ENCODE measurements around the gene AACS.
"Not testable (repeated sequence)": the region's sequence is repeated elsewhere in the genome, so short reads cannot be mapped to it uniquely, and the experiment has no call there.

AACS gene

DNA sequence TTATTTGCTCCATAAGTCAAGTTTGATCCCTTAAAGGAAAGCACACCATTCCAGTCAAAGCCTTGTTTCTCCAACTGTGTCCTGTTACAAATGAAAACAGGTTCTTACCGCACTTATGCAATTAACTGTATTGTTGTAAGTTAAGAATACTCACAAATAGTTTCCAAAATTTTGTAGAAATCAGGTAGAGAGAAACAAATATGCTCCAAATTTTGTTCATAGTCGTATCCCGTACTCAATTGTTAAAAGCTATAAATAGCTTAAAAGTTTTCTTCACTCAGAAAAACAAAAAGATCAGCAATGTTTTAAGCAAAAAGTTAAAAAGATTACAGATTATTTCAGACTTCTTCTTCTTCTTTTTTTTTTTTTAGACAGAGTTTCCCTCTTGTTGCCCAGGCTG is 4.0 kb upstream of the AACS start:
- H3K4me1 ChIP-seq (ENCODE audit: insufficient read depth, low read length) = peaks cover 5% of the 10 kb centered on the region
- H3K4me3 ChIP-seq (ENCODE audit: low read depth in 1 of 2, low read length in 2 of 2) = no peak overlapping the region

DNA sequence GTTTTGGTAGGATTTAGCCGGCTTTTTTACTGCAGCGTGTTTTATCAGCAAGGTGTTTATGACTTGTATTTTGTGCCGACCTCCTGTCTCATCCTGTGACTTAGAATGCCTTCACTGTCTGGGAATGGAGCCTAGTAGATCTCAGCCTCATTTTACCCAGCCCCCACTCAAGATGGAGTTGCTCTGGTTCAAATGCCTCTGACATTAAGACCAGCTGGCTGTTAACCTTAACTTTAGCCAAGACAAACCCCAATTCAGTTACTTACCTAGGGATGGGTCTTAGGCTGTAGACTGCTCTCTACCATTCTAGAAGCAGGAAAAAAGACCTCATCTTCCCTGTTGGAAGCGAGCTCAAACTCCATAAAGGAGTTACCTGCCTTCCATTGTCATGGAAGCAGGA is 1.7 kb upstream of the AACS start:
- not testable (repeated sequence) for H3K4me3 ChIP-seq (ENCODE audit: low read depth in 1 of 2, low read length in 2 of 2); H3K9me3 ChIP-seq (ENCODE audit: low read length); H3K4me1 ChIP-seq (ENCODE audit: insufficient read depth, low read length); H3K36me3 ChIP-seq (ENCODE audit: insufficient read depth, low read length); H3K27me3 ChIP-seq (ENCODE audit: control insufficient read depth in 1 of 2, insufficient read depth in 2 of 2, low read length in 2 of 2); H3K27ac ChIP-seq (ENCODE audit: low read depth, low read length); H3K9ac ChIP-seq (ENCODE audit: low read length)

More for the DNA sequence above, 4.0 kb upstream of the AACS start:
- Histone ChIP-seq H3K27ac (ENCODE audit: low read depth, low read length) (no peak overlapping the region), H3K9me3 (ENCODE audit: low read length) (no peaks in the 10 kb centered on the region), H3K27me3 (ENCODE audit: control insufficient read depth in 1 of 2, insufficient read depth in 2 of 2, low read length in 2 of 2) (no peaks in the 10 kb centered on the region), H3K9ac (ENCODE audit: low read length) (no peak overlapping the region), H3K36me3 (ENCODE audit: insufficient read depth, low read length) (no peaks in the 10 kb centered on the region)

GRCh38 chr12:125064492-125064891 is 743 bp upstream of the AACS start:
- Histone ChIP-seq H3K27ac (ENCODE audit: low read depth, low read length) (no peak overlapping the region), H3K4me1 (ENCODE audit: insufficient read depth, low read length) (peaks cover 6% of the 10 kb centered on the region), H3K4me3 (ENCODE audit: low read depth in 1 of 2, low read length in 2 of 2) (peak overlapping the region in 1 of 2 donors; percentile 74), H3K9ac (ENCODE audit: low read length) (no peak overlapping the region), H3K27me3 (ENCODE audit: control insufficient read depth in 1 of 2, insufficient read depth in 2 of 2, low read length in 2 of 2) (no peaks in the 10 kb centered on the region), H3K9me3 (ENCODE audit: low read length) (no peaks in the 10 kb centered on the region), H3K36me3 (ENCODE audit: insufficient read depth, low read length) (no peaks in the 10 kb centered on the region)

- Histone ChIP-seq H3K4me3 (ENCODE audit: low read depth in 1 of 2, low read length in 2 of 2) (peak overlapping the region; percentile 68 to 74), H3K27ac (ENCODE audit: low read depth, low read length) (peak overlapping the region; percentile 58), H3K4me1 (ENCODE audit: insufficient read depth, low read length) (peaks cover 6% of the 10 kb centered on the region), H3K27me3 (ENCODE audit: control insufficient read depth in 1 of 2, insufficient read depth in 2 of 2, low read length in 2 of 2) (no peaks in the 10 kb centered on the region), H3K9ac (ENCODE audit: low read length) (peak overlapping the region; percentile 44), H3K36me3 (ENCODE audit: insufficient read depth, low read length) (no peaks in the 10 kb centered on the region), H3K9me3 (ENCODE audit: low read length) (no peaks in the 10 kb centered on the region)
Observed at GRCh38 chr12:125065919-125066570, 810 bp downstream of the AACS start.

DNA sequence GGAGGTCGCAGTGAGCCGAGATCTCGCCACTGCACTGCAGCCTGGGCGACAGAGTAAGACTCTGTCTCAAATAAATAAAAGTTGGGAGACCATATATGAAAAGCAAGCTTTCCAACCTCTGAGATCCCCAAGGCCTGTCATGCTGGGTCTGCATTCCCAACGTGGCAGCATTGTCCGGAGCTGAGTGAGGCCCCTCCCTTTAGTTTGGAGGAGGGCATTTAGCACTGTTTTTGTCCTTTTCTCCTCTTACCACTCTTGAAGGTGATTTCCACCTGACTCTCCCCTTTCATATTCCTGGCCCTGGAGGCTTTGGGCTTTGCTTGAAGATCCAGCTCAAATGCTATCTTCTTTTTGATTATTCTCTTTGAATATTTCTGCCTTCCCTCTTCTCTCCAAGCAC is 3.2 kb downstream of the AACS start:
- Histone ChIP-seq H3K36me3 (ENCODE audit: insufficient read depth, low read length) (no peaks in the 10 kb centered on the region), H3K4me3 (ENCODE audit: low read depth in 1 of 2, low read length in 2 of 2) (no peak overlapping the region), H3K27ac (ENCODE audit: low read depth, low read length) (no peak overlapping the region), H3K9ac (ENCODE audit: low read length) (no peak overlapping the region), H3K27me3 (ENCODE audit: control insufficient read depth in 1 of 2, insufficient read depth in 2 of 2, low read length in 2 of 2) (no peaks in the 10 kb centered on the region), H3K9me3 (ENCODE audit: low read length) (no peaks in the 10 kb centered on the region), H3K4me1 (ENCODE audit: insufficient read depth, low read length) (peaks cover 6% of the 10 kb centered on the region)

DNA sequence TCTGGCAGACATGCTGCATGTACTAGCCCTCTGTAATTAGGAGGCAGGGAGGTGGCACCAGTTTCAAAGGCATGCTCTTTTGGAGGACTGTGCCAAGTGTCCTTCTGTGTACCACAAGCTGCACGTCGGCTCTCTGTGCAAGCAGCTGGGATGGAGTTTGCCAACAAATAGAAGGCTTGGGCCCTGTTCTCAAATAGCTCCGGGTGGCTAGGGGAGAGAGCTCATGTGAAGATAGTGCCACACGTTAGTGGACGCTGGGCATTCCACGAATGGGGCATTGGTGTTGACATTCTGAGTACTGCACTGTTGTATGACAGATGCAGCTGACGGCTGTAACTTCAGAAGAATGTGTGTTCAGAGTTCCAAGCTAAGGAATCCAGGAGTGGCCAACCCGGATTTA is 4.4 kb downstream of the AACS start:
- Histone ChIP-seq H3K9me3 (ENCODE audit: low read length) (no peaks in the 10 kb centered on the region), H3K36me3 (ENCODE audit: insufficient read depth, low read length) (no peaks in the 10 kb centered on the region), H3K27me3 (ENCODE audit: control insufficient read depth in 1 of 2, insufficient read depth in 2 of 2, low read length in 2 of 2) (no peaks in the 10 kb centered on the region), H3K4me1 (ENCODE audit: insufficient read depth, low read length) (peaks cover 6% of the 10 kb centered on the region), H3K9ac (ENCODE audit: low read length) (no peak overlapping the region), H3K4me3 (ENCODE audit: low read depth in 1 of 2, low read length in 2 of 2) (no peak overlapping the region), H3K27ac (ENCODE audit: low read depth, low read length) (no peak overlapping the region)

DNA sequence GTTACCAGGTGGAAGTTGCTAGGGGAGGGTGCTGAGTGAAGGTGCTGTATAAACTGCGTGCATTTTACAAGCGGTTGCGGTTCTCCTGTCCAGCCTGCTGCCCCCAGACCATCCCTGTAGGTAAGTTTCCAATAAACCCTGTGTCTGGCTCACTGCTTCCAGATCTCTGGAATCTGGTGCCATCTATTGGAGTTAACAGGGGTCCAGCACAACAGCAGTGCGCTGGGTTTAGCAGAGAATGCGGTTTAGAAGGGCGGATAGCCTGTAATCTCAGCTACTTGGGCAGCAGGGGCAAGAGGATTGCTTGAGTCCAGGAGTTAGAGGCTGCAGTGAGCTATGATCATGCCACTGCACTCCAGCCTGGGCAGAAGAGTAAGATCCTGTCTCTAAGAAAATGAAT is 4.9 kb downstream of the AACS start:
- Histone ChIP-seq H3K4me1 (ENCODE audit: insufficient read depth, low read length) (peaks cover 6% of the 10 kb centered on the region), H3K9ac (ENCODE audit: low read length) (no peak overlapping the region), H3K9me3 (ENCODE audit: low read length) (no peaks in the 10 kb centered on the region), H3K27me3 (ENCODE audit: control insufficient read depth in 1 of 2, insufficient read depth in 2 of 2, low read length in 2 of 2) (no peaks in the 10 kb centered on the region), H3K27ac (ENCODE audit: low read depth, low read length) (no peak overlapping the region), H3K4me3 (ENCODE audit: low read depth in 1 of 2, low read length in 2 of 2) (no peak overlapping the region), H3K36me3 (ENCODE audit: insufficient read depth, low read length) (no peaks in the 10 kb centered on the region)

GRCh38 chr12:125070661-125071390 is 5.6 kb downstream of the AACS start:
- Histone ChIP-seq H3K27me3 (ENCODE audit: control insufficient read depth in 1 of 2, insufficient read depth in 2 of 2, low read length in 2 of 2) (no peaks in the 10 kb centered on the region), H3K9ac (ENCODE audit: low read length) (no peak overlapping the region), H3K4me1 (ENCODE audit: insufficient read depth, low read length) (peaks cover 5% of the 10 kb centered on the region), H3K36me3 (ENCODE audit: insufficient read depth, low read length) (no peaks in the 10 kb centered on the region), H3K4me3 (ENCODE audit: low read depth in 1 of 2, low read length in 2 of 2) (no peak overlapping the region), H3K9me3 (ENCODE audit: low read length) (no peaks in the 10 kb centered on the region), H3K27ac (ENCODE audit: low read depth, low read length) (no peak overlapping the region)

GRCh38 chr12:125071456-125071855 is 6.2 kb downstream of the AACS start:
- Histone ChIP-seq H3K4me1 (ENCODE audit: insufficient read depth, low read length) (no peaks in the 10 kb centered on the region), H3K27ac (ENCODE audit: low read depth, low read length) (no peak overlapping the region), H3K27me3 (ENCODE audit: control insufficient read depth in 1 of 2, insufficient read depth in 2 of 2, low read length in 2 of 2) (no peaks in the 10 kb centered on the region), H3K4me3 (ENCODE audit: low read depth in 1 of 2, low read length in 2 of 2) (no peak overlapping the region), H3K36me3 (ENCODE audit: insufficient read depth, low read length) (peaks cover 3% of the 10 kb centered on the region), H3K9me3 (ENCODE audit: low read length) (no peaks in the 10 kb centered on the region), H3K9ac (ENCODE audit: low read length) (no peak overlapping the region)

GRCh38 chr12:125072496-125072895 is 7.3 kb downstream of the AACS start:
- Histone ChIP-seq H3K9me3 (ENCODE audit: low read length) (no peaks in the 10 kb centered on the region), H3K27ac (ENCODE audit: low read depth, low read length) (no peak overlapping the region), H3K4me1 (ENCODE audit: insufficient read depth, low read length) (no peaks in the 10 kb centered on the region), H3K9ac (ENCODE audit: low read length) (no peak overlapping the region), H3K36me3 (ENCODE audit: insufficient read depth, low read length) (peaks cover 6% of the 10 kb centered on the region), H3K27me3 (ENCODE audit: control insufficient read depth in 1 of 2, insufficient read depth in 2 of 2, low read length in 2 of 2) (no peaks in the 10 kb centered on the region), H3K4me3 (ENCODE audit: low read depth in 1 of 2, low read length in 2 of 2) (no peak overlapping the region)

- H3K4me3 ChIP-seq (ENCODE audit: low read depth in 1 of 2, low read length in 2 of 2); H3K27me3 ChIP-seq (ENCODE audit: control insufficient read depth in 1 of 2, insufficient read depth in 2 of 2, low read length in 2 of 2); H3K9me3 ChIP-seq (ENCODE audit: low read length); H3K27ac ChIP-seq (ENCODE audit: low read depth, low read length); H3K9ac ChIP-seq (ENCODE audit: low read length); H3K4me1 ChIP-seq (ENCODE audit: insufficient read depth, low read length); H3K36me3 ChIP-seq (ENCODE audit: insufficient read depth, low read length): not testable (repeated sequence)
Observed at GRCh38 chr12:125074294-125074693, 9.1 kb downstream of the AACS start.

GRCh38 chr12:125076103-125076502 is 10.9 kb downstream of the AACS start:
- H3K9ac ChIP-seq (ENCODE audit: low read length) = no peak overlapping the region
- no peak overlapping the region for H3K27ac ChIP-seq (ENCODE audit: low read depth, low read length)
- no peaks in the 10 kb centered on the region for H3K27me3 ChIP-seq (ENCODE audit: control insufficient read depth in 1 of 2, insufficient read depth in 2 of 2, low read length in 2 of 2)
- no peaks in the 10 kb centered on the region for H3K4me1 ChIP-seq (ENCODE audit: insufficient read depth, low read length)
- peaks cover 6% of the 10 kb centered on the region for H3K36me3 ChIP-seq (ENCODE audit: insufficient read depth, low read length)
- H3K9me3 ChIP-seq (ENCODE audit: low read length) = no peaks in the 10 kb centered on the region
- H3K4me3 ChIP-seq (ENCODE audit: low read depth in 1 of 2, low read length in 2 of 2) = no peak overlapping the region

All from muscle layer of colon (tissue), 2 donors.